OCI-LY1 (cell line): ENCODE data around the gene CREB3L2.

Experiments
- H2AFZ ChIP-seq: fragments of 200-600 bp; sonication (generic), shearing (Covaris generic); 2 replicates; pipeline ENCODE4 v1.6.0; 2014; ENCODE audit warnings: antibody characterized with exemption, mild to moderate bottlenecking, low read length
- H3F3A ChIP-seq: fragments of 200-600 bp; sonication (generic), shearing (Covaris generic); 2 replicates; pipeline ENCODE4 v1.6.0; 2014; ENCODE audit warnings: mild to moderate bottlenecking, antibody characterized with exemption, low read length, moderate library complexity; ENCODE audit not compliant: insufficient read depth
- H3K27ac ChIP-seq: fragments of 200-600 bp; sonication (generic); 2 replicates; pipeline ENCODE4 v1.5.1; 2014; ENCODE audit warnings: low read length, mixed run types, mild to moderate bottlenecking, low read depth; ENCODE audit not compliant: poor library complexity, severe bottlenecking
- H3K27me3 ChIP-seq: fragments of 200-600 bp; sonication (generic); 2 replicates; pipeline ENCODE4 v1.6.0; 2014; ENCODE audit warnings: antibody characterized with exemption, mild to moderate bottlenecking, low read length, moderate library complexity; ENCODE audit not compliant: insufficient read depth
- H3K36me3 ChIP-seq: fragments of 200-600 bp; sonication (generic); 2 replicates; pipeline ENCODE4 v1.6.1; 2014; ENCODE audit warnings: mild to moderate bottlenecking, antibody characterized with exemption, low read length, moderate library complexity, mixed read lengths; ENCODE audit not compliant: insufficient read depth
- H3K4me1 ChIP-seq: fragments of 200-600 bp; sonication (generic); 2 replicates; pipeline ENCODE4 v1.5.1; 2014; ENCODE audit warnings: mild to moderate bottlenecking, low read length, moderate library complexity; ENCODE audit not compliant: insufficient read depth, severe bottlenecking
- H3K4me2 ChIP-seq: fragments of 200-600 bp; sonication (generic), shearing (Covaris generic); 2 replicates; pipeline ENCODE4 v1.6.1; 2014; ENCODE audit warnings: low read length
- H3K4me3 ChIP-seq: fragments of 200-600 bp; sonication (generic); 2 replicates; pipeline ENCODE4 v1.5.1; 2014; ENCODE audit warnings: low read length, low read depth, mild to moderate bottlenecking, mixed read lengths; ENCODE audit not compliant: poor library complexity, severe bottlenecking
- H3K79me2 ChIP-seq: fragments of 200-600 bp; shearing (Covaris generic); 2 replicates; pipeline ENCODE4 v1.6.1; 2016; ENCODE audit warnings: mixed run types, low read length, mixed read lengths; ENCODE audit not compliant: insufficient read depth
- H3K9ac ChIP-seq: fragments of 200-600 bp; sonication (generic), shearing (Covaris generic); 2 replicates; pipeline ENCODE4 v1.6.1; 2014; ENCODE audit warnings: mild to moderate bottlenecking, low read length, mixed read lengths
- H3K9me2 ChIP-seq: fragments of 200-600 bp; sonication (generic), shearing (Covaris generic); 2 replicates; pipeline ENCODE4 v1.6.1; 2014; ENCODE audit warnings: low read depth, mild to moderate bottlenecking, low read length, mixed read lengths
- H3K9me3 ChIP-seq: fragments of 200-600 bp; shearing (Covaris generic); 2 replicates; pipeline ENCODE4 v1.6.1; 2014; ENCODE audit warnings: low read length, mixed read lengths
- H4K20me1 ChIP-seq: fragments of 200-600 bp; sonication (generic), shearing (Covaris generic); 2 replicates; pipeline ENCODE4 v1.6.0; 2016; ENCODE audit warnings: mild to moderate bottlenecking, low read length; ENCODE audit not compliant: insufficient read depth
- CTCF ChIP-seq: fragments of 200-600 bp; sonication (generic), shearing (Covaris generic); IDR thresholded peaks from 2 replicates; pipeline ENCODE4 v1.5.1; 2017; ENCODE audit warnings: mild to moderate bottlenecking, antibody characterized with exemption, low read length, moderate library complexity, mixed read lengths
- EZH2 ChIP-seq: fragments of 200-600 bp; sonication (generic), shearing (Covaris generic); IDR thresholded peaks from 2 replicates; pipeline ENCODE4 v1.8.0; 2017; ENCODE audit warnings: borderline replicate concordance, mixed run types, mild to moderate bottlenecking, antibody characterized with exemption, low read length, moderate library complexity, mixed read lengths

CREB3L2 gene

GRCh38 chr7:138004936-138005335 lies 3.0 kb upstream of the CREB3L2 start:
- H3K9me2 ChIP-seq, result no peaks in the 10 kb centered on the region
- TF ChIP-seq EZH2, result no peak
- no peak for TF ChIP-seq CTCF
- H3K9me3 ChIP-seq, result no peaks in the 10 kb centered on the region
- H3K4me3 ChIP-seq, result no peak overlapping the region
- H3K36me3 ChIP-seq, result no peaks in the 10 kb centered on the region
- no peak overlapping the region for H2AFZ ChIP-seq
- H3K79me2 ChIP-seq, result no peaks in the 10 kb centered on the region
- H3K4me2 ChIP-seq, result no peak overlapping the region
- H3K9ac ChIP-seq, result no peak overlapping the region
- no peaks in the 10 kb centered on the region for H3K27me3 ChIP-seq
- no peaks in the 10 kb centered on the region for H4K20me1 ChIP-seq
- H3K4me1 ChIP-seq, result no peaks in the 10 kb centered on the region
- H3F3A ChIP-seq, result no peaks in the 10 kb centered on the region
- H3K27ac ChIP-seq, result no peak overlapping the region

GRCh38 chr7:138004046-138004445 lies 2.2 kb upstream of the CREB3L2 start:
- H3K4me3 ChIP-seq, result no peak overlapping the region
- no peak overlapping the region for H2AFZ ChIP-seq
- H3K79me2 ChIP-seq, result no peaks in the 10 kb centered on the region
- H3K9me2 ChIP-seq, result no peaks in the 10 kb centered on the region
- no peaks in the 10 kb centered on the region for H3K27me3 ChIP-seq
- no peaks in the 10 kb centered on the region for H3K4me1 ChIP-seq
- H3K27ac ChIP-seq, result no peak overlapping the region
- no peaks in the 10 kb centered on the region for H3K36me3 ChIP-seq
- TF ChIP-seq EZH2, result no peak
- TF ChIP-seq CTCF, result no peak
- H3K9ac ChIP-seq, result no peak overlapping the region
- no peak overlapping the region for H3K4me2 ChIP-seq
- no peaks in the 10 kb centered on the region for H3F3A ChIP-seq
- no peaks in the 10 kb centered on the region for H3K9me3 ChIP-seq
- H4K20me1 ChIP-seq, result no peaks in the 10 kb centered on the region

GRCh38 chr7:138002828-138003189 lies 923 bp upstream of the CREB3L2 start:
- H3K79me2 ChIP-seq, result no peaks in the 10 kb centered on the region
- H2AFZ ChIP-seq, result no peak overlapping the region
- no peaks in the 10 kb centered on the region for H3K9me2 ChIP-seq
- H3K4me3 ChIP-seq, result no peak overlapping the region
- no peak overlapping the region for H3K27ac ChIP-seq
- no peak for TF ChIP-seq EZH2
- TF ChIP-seq CTCF, result no peak
- no peaks in the 10 kb centered on the region for H3K36me3 ChIP-seq
- H4K20me1 ChIP-seq, result no peaks in the 10 kb centered on the region
- H3K4me1 ChIP-seq, result no peaks in the 10 kb centered on the region
- no peak overlapping the region for H3K4me2 ChIP-seq
- no peaks in the 10 kb centered on the region for H3F3A ChIP-seq
- no peaks in the 10 kb centered on the region for H3K27me3 ChIP-seq
- H3K9me3 ChIP-seq, result no peaks in the 10 kb centered on the region
- H3K9ac ChIP-seq, result no peak overlapping the region
